GM23338 (cell line): ENCODE data around the gene UPK3B. TPM values are rescaled to one million over a fixed set of nuclear protein-coding genes. Genes with fewer than 3 reads are reported as not detected.
"Not testable (repeated sequence)": the region's sequence is repeated elsewhere in the genome, so short reads cannot be mapped to it uniquely, and the experiment has no call there.

Source experiments
- ATAC-seq: fragments of 200-7000 bp; cut with Tn5 transposase; 3 replicates; pipeline ENCODE4 v1.9.1; 2020
- DNase-seq: peaks from one replicate; pipeline ENCODE4 v3.0.0-alpha.2; 2015; ENCODE audit warnings: low spot score
- H2AFZ ChIP-seq: fragments of 200-600 bp; sonication (generic); 2 replicates; pipeline ENCODE4 v1.8.0; 2016; ENCODE audit warnings: antibody characterized with exemption, mild to moderate bottlenecking, moderate library complexity
- H3F3A ChIP-seq: fragments of 200-600 bp; sonication (generic); replicated peaks from 2 replicates; pipeline ENCODE4 v1.8.0; 2017; ENCODE audit warnings: antibody characterized with exemption, mixed run types, low read depth
- H3K27ac ChIP-seq: fragments of 200-600 bp; sonication (generic); 2 replicates; pipeline ENCODE4 v1.6.1; 2016; ENCODE audit warnings: low read depth
- H3K27me3 ChIP-seq: fragments of 200-600 bp; sonication (generic); 2 replicates; pipeline ENCODE4 v1.8.0; 2016; ENCODE audit warnings: mild to moderate bottlenecking, mixed run types, moderate library complexity; ENCODE audit not compliant: insufficient read depth
- H3K36me3 ChIP-seq: fragments of 200-600 bp; sonication (generic); 2 replicates; pipeline ENCODE4 v1.8.0; 2016; ENCODE audit warnings: mild to moderate bottlenecking; ENCODE audit not compliant: insufficient read depth
- H3K4me1 ChIP-seq: fragments of 200-600 bp; sonication (generic); 2 replicates; pipeline ENCODE4 v1.8.0; 2016; ENCODE audit warnings: mild to moderate bottlenecking, moderate library complexity; ENCODE audit not compliant: insufficient read depth
- H3K4me2 ChIP-seq: fragments of 200-600 bp; sonication (generic); 2 replicates; pipeline ENCODE4 v1.7.1; 2017; ENCODE audit warnings: mixed run types
- H3K4me3 ChIP-seq: fragments of 200-600 bp; sonication (generic); 2 replicates; pipeline ENCODE4 v1.6.1; 2016; ENCODE audit warnings: mixed run types
- H3K79me2 ChIP-seq: fragments of 200-600 bp; sonication (generic); replicated peaks from 2 replicates; pipeline ENCODE4 v1.8.0; 2017; ENCODE audit warnings: mild to moderate bottlenecking; ENCODE audit not compliant: insufficient read depth
- H3K9me2 ChIP-seq: fragments of 200-600 bp; sonication (generic); 2 replicates; pipeline ENCODE4 v1.8.0; 2017; ENCODE audit not compliant: insufficient read depth
- H4K20me1 ChIP-seq: fragments of 200-600 bp; sonication (generic); replicated peaks from 2 replicates; pipeline ENCODE4 v1.8.0; 2017; ENCODE audit warnings: mild to moderate bottlenecking; ENCODE audit not compliant: insufficient read depth
- H3K27ac Mint-ChIP-seq: 2 replicates; pipeline ENCODE4 v1.8.0; 2020; ENCODE audit warnings: inconsistent platforms, mild to moderate bottlenecking, moderate library complexity, mixed read lengths
- H3K27me3 Mint-ChIP-seq: 3 replicates; pipeline ENCODE4 v1.8.0; 2022; ENCODE audit warnings: low read depth, mild to moderate bottlenecking, moderate library complexity, mixed read lengths, inconsistent platforms; ENCODE audit not compliant: insufficient read depth, poor library complexity
- H3K36me3 Mint-ChIP-seq: 3 replicates; pipeline ENCODE4 v1.8.0; 2021; ENCODE audit warnings: low read depth, mild to moderate bottlenecking, inconsistent platforms, moderate library complexity, mixed read lengths
- H3K4me1 Mint-ChIP-seq: 3 replicates; pipeline ENCODE4 v1.8.0; 2020; ENCODE audit warnings: mild to moderate bottlenecking, inconsistent platforms, mixed read lengths
- H3K4me3 Mint-ChIP-seq: 3 replicates; pipeline ENCODE4 v1.8.0; 2021; ENCODE audit warnings: moderate library complexity, mild to moderate bottlenecking, inconsistent platforms, mixed read lengths
- H3K9me3 Mint-ChIP-seq: 3 replicates; pipeline ENCODE4 v1.8.0; 2020; ENCODE audit warnings: moderate library complexity, mild to moderate bottlenecking, inconsistent platforms, mixed read lengths
- polyA plus RNA-seq: library from polyadenylated mRNA; unstranded; fragments of >200 nt; fragmentation: Nextera tagmentation; extraction: Ambion mirVana; gene quantifications from 2 replicates; pipeline ENCODE4 v1.2.1, GENCODE V29; 2016
- total RNA-seq: library from RNA; depleted of rRNA; stranded (reverse); fragments of >200 nt; shearing (Covaris generic); gene quantifications from 2 replicates; pipeline ENCODE4 v1.2.3, GENCODE V29; 2014
- TF ChIP-seq, protein P1 (sequence below), 2 experiments: fragments of 200-600 bp in 1 of 2; sonication (generic) in 1 of 2; conservative IDR thresholded peaks; 2 replicates each; pipeline versions ENCODE4 v1.5.1 to v1.6.1; 2016 to 2017; ENCODE audit warnings: antibody characterized with exemption in 2 of 2, low read depth in 2 of 2, mild to moderate bottlenecking in 2 of 2, moderate library complexity in 1 of 2

Gene UPK3B
- total and polyA plus RNA-seq, 2 experiments from 2014 or later = 3.8 to 5.2 TPM

DNA sequence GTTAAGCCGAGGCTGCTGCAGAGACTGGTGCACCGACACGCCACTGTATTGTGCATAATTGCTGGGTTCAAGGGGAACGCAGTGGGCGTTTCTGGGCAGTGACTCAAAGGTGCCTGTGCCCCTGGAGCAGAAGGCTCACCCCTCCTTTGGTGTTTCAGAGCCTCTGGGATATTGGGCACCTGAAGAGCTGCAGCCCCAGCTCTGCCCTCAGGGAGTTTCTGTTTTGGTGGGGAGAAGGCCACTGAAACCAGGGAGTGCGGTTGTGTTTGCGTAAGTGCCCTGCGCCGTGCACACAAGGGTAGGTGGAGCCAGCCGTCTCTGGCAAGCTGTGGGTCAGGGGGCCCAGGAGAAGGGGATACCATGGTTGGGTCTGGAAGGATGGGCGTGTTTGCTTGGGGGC lies 34.1 kb upstream of the UPK3B start:
- not testable (repeated sequence) for H3K4me3 Mint-ChIP-seq, H3K9me3 Mint-ChIP-seq, H3K4me2 ChIP-seq, H3K4me1 ChIP-seq, H3K36me3 Mint-ChIP-seq, H3F3A ChIP-seq, H3K9me2 ChIP-seq, H3K4me3 ChIP-seq, H2AFZ ChIP-seq, H3K27ac ChIP-seq, H3K36me3 ChIP-seq, H3K27me3 ChIP-seq, H3K27me3 Mint-ChIP-seq, H3K4me1 Mint-ChIP-seq, DNase-seq, ATAC-seq, H3K79me2 ChIP-seq, H3K27ac Mint-ChIP-seq, H4K20me1 ChIP-seq

DNA sequence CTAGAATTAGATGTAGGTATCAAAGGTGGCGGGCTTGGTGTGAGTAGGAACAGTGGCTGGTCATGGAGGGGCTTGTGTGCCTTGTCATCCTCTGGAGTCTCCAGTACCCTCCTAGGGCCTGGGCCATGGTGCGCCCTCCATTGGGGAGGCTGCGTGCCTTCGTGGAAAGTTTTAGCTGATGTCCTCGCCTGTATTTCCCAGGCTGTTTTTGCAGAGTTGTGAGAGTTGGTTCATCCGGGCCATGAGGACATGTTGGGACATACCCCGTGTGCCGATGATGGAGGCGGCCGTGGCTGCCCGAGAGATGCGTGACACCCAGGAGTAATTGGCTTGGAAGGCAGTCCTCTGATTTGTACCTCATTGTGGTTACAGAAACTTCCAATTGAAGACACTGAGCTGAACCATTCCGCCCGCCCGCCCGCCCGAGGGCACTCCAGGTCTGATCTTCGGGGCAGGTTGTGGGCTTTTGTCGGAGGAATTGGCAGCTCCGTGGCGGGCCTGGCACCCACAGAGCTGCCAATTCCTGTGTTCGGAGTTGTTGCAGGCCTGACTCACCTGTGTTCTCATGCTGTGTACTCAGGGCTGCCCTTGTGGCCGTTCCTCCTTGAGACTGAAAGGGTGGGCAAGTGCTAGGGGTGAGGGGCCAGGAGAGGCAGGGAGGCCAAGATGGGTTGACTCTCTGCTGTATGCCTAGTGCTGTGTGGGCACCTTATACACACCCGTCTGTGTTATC lies 33.4 kb upstream of the UPK3B start:
- not testable (repeated sequence) for H3K36me3 Mint-ChIP-seq, H3K4me1 Mint-ChIP-seq, H3F3A ChIP-seq, H3K27ac ChIP-seq, H3K4me3 ChIP-seq, ATAC-seq, H3K27me3 Mint-ChIP-seq, H3K9me2 ChIP-seq, DNase-seq, H3K4me1 ChIP-seq, H2AFZ ChIP-seq, H3K36me3 ChIP-seq, H3K79me2 ChIP-seq, H3K9me3 Mint-ChIP-seq, H4K20me1 ChIP-seq, H3K27me3 ChIP-seq, H3K4me3 Mint-ChIP-seq, H3K4me2 ChIP-seq
- TF ChIP-seq, protein P1, sequence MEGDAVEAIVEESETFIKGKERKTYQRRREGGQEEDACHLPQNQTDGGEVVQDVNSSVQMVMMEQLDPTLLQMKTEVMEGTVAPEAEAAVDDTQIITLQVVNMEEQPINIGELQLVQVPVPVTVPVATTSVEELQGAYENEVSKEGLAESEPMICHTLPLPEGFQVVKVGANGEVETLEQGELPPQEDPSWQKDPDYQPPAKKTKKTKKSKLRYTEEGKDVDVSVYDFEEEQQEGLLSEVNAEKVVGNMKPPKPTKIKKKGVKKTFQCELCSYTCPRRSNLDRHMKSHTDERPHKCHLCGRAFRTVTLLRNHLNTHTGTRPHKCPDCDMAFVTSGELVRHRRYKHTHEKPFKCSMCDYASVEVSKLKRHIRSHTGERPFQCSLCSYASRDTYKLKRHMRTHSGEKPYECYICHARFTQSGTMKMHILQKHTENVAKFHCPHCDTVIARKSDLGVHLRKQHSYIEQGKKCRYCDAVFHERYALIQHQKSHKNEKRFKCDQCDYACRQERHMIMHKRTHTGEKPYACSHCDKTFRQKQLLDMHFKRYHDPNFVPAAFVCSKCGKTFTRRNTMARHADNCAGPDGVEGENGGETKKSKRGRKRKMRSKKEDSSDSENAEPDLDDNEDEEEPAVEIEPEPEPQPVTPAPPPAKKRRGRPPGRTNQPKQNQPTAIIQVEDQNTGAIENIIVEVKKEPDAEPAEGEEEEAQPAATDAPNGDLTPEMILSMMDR (conservative IDR thresholded peaks at IDR 0.05; ENCODE audit: low read depth in 2 of 2) = peak in 1 of 2 experiments; percentile 11; a peak in 1 of 4 replicates
- H3K27ac Mint-ChIP-seq = peak overlapping the region; percentile 59; the same call in 1 of the 2 replicates

DNA sequence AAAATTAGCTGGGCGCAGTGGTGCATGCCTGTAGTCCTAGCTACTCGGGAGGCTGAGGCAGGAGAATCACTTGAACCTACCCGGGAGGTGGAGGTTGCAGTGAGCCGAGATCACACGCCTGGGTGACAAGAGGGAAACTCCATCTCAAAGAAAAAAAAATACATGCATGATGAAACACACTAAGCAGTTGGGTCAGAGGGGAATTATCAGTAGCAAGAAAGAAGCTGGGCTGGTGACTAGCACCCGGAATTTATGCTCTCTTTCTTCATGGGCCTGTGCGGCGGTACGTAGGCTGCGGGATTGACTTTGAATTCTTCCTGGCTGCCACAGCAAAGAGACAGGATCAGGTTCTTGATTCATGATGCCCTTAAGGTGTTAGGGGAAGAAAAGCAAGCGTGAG lies 30.7 kb upstream of the UPK3B start:
- H3K9me2 ChIP-seq, H3K27me3 ChIP-seq, H3K4me3 ChIP-seq, H3K4me3 Mint-ChIP-seq, DNase-seq, H3K4me1 ChIP-seq, H4K20me1 ChIP-seq, H3K9me3 Mint-ChIP-seq, H3K4me2 ChIP-seq, H3K27ac ChIP-seq, H3K36me3 ChIP-seq, H2AFZ ChIP-seq, H3K27me3 Mint-ChIP-seq, H3F3A ChIP-seq, ATAC-seq, H3K4me1 Mint-ChIP-seq, H3K79me2 ChIP-seq: not testable (repeated sequence)
- Mint-ChIP-seq H3K27ac (peak overlapping the region; percentile 89; the same call in 1 of the 2 replicates), H3K36me3 (peaks cover 18% of the 10 kb centered on the region)

DNA sequence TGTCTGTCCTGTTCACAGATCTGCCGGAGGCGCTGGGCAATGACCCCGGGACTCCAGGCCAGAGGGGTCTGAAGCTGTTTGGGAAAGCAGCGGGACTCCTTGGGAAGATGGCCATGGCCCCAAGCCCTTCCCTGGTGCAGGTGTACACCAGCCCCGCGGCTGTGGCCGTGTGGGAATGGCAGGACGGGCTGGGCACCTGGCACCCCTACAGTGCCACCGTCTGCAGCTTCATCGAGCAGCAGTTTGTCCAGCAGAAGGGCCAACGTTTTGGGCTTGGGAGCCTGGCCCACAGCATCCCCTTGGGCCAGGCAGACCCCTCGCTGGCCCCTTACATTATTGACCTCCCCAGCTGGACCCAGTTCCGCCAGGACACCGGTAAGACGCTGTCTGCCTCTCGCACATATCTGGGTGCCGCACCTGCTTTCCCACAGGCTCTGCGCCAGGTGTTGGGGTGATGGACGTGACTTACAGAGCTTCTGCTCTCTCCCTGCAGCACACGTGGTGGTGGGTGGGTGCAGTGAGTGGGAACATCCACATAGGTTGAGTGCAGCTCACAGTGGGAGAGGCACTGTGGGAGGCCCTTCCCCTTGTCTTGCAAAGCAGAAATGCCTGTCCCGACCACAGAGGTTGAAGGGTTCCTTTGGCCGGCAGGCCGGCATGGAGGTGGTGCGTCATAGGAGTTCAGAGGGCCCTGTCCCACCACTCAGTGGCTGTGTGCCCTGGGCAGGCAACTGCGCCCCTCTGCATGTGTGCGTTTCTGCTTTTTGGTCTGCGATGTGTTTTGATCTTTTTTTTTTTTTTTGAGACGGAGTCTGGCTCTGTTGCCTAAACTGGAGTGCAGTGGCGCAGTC lies 29.7 kb upstream of the UPK3B start:
- H3K27ac ChIP-seq, H3K27me3 ChIP-seq, H3K36me3 ChIP-seq, H3K4me3 ChIP-seq, H3K9me3 Mint-ChIP-seq, H3K27me3 Mint-ChIP-seq, H3K4me3 Mint-ChIP-seq, H3K79me2 ChIP-seq, H2AFZ ChIP-seq, H3F3A ChIP-seq, H4K20me1 ChIP-seq, H3K4me1 ChIP-seq, H3K4me1 Mint-ChIP-seq, DNase-seq, H3K4me2 ChIP-seq, H3K9me2 ChIP-seq: not testable (repeated sequence)
- ATAC-seq = peak; percentile 78
- Mint-ChIP-seq H3K27ac (peak overlapping the region; percentile 78; the same call in 1 of the 2 replicates), H3K36me3 (peaks cover 18% of the 10 kb centered on the region)

DNA sequence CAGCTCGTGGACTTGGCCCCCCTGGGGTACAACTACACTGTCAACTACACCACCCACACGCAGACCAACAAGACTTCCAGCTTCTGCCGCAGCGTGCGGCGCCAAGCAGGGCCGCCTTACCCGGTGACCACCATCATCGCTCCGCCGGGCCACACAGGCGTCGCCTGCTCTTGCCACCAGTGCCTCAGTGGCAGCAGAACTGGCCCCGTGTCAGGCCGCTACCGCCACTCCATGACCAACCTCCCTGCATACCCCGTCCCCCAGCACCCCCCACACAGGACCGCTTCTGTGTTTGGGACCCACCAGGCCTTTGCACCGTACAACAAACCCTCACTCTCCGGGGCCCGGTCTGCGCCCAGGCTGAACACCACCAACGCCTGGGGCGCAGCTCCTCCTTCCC lies 27.7 kb upstream of the UPK3B start:
- H3F3A ChIP-seq, H3K4me3 Mint-ChIP-seq: not testable (repeated sequence)

More for the DNA sequence above, 27.7 kb upstream of the UPK3B start:
- not testable (repeated sequence) for DNase-seq, H3K4me1 ChIP-seq, H3K27me3 ChIP-seq, H3K4me3 ChIP-seq, H3K9me3 Mint-ChIP-seq, H3K27me3 Mint-ChIP-seq, H3K36me3 ChIP-seq, H2AFZ ChIP-seq, H3K27ac ChIP-seq, H3K9me2 ChIP-seq, ATAC-seq, H3K27ac Mint-ChIP-seq, H3K4me2 ChIP-seq, H3K79me2 ChIP-seq, H4K20me1 ChIP-seq
- Mint-ChIP-seq H3K36me3 (peaks cover 18% of the 10 kb centered on the region), H3K4me1 (peaks cover 11% of the 10 kb centered on the region)
